Gastrocnemius medialis (tissue), 4 donors: ENCODE data around the gene CBFA2T2. TPM values are rescaled to one million over a fixed set of nuclear protein-coding genes. Genes with fewer than 3 reads are reported as not detected.
"Not testable (repeated sequence)": the region's sequence is repeated elsewhere in the genome, so short reads cannot be mapped to it uniquely, and the experiment has no call there.

Source experiments
- ATAC-seq, 2 donors: fragments of 150-250 bp; one replicate each; pipeline ENCODE4 v1.9.1; 2016
- DNase-seq, 2 donors: peaks; one replicate each; pipeline ENCODE4 v3.0.0-alpha.2; 2019
- H3K27ac ChIP-seq, 4 donors: fragments of 200-600 bp; sonication (generic); 1 replicate in 1 of 4; 2 replicates in 3 of 4; pipeline ENCODE4 v1.5.1; 2016 to 2018; ENCODE audit warnings: mild to moderate bottlenecking in 2 of 4, moderate library complexity in 1 of 4
- H3K27me3 ChIP-seq, 3 donors: fragments of 200-600 bp; sonication (generic) in 2 of 3; 1 replicate in 1 of 3; 2 replicates in 2 of 3; pipeline versions ENCODE4 v1.5.1 to v1.6.0; 2016 to 2019; ENCODE audit warnings: mild to moderate bottlenecking in 1 of 3, moderate library complexity in 1 of 3
- H3K36me3 ChIP-seq, 2 donors: fragments of 200-600 bp; sonication (generic) in 1 of 2; one replicate each; pipeline ENCODE4 v1.5.1; 2017 to 2018
- H3K4me1 ChIP-seq, 2 donors: fragments of 200-600 bp; sonication (generic) in 1 of 2; one replicate each; pipeline ENCODE4 v1.5.1; 2016 to 2017; ENCODE audit warnings: mild to moderate bottlenecking in 2 of 2
- H3K4me3 ChIP-seq, 4 donors: fragments of 200-600 bp; sonication (generic) in 3 of 4; 1 replicate in 1 of 4; 2 replicates in 3 of 4; pipeline ENCODE4 v1.5.1; 2016 to 2019; ENCODE audit warnings: mild to moderate bottlenecking in 2 of 4
- H3K9me3 ChIP-seq, 3 donors: fragments of 200-600 bp; sonication (generic) in 2 of 3; 1 replicate in 1 of 3; 2 replicates in 2 of 3; pipeline ENCODE4 v1.5.1; 2016 to 2019
- CTCF ChIP-seq, 5 experiments: fragments of 450-650 bp in 3 of 5; fragments of 200-600 bp in 2 of 5; sonication (generic) in 2 of 5; IDR thresholded peaks in 4 of 5; conservative IDR thresholded peaks in 1 of 5; 1 replicate in 4 of 5; 2 replicates in 1 of 5; pipeline ENCODE4 v1.5.1; 2016 to 2019; ENCODE audit warnings: antibody characterized with exemption in 5 of 5, mild to moderate bottlenecking in 3 of 5, moderate library complexity in 3 of 5
- POLR2A ChIP-seq, 2 donors: fragments of 450-650 bp; IDR thresholded peaks; one replicate each; pipeline ENCODE4 v1.6.1; 2017; ENCODE audit warnings: antibody characterized with exemption in 2 of 2, mild to moderate bottlenecking in 2 of 2, moderate library complexity in 2 of 2
- in situ Hi-C, 4 donors: fragments of 200-750 bp; cut with MboI; loops; one replicate each; pipeline versions ENCODE4 v1.15.0 to v1.8.0; 2017; ENCODE audit warnings: low sequenced_read_pairs in 4 of 4
- intact Hi-C: fragments of 100-400 bp; cut with DNase I; formaldehyde crosslinking; loops from one replicate; pipeline ENCODE4 v1.15.1; 2023; ENCODE audit warnings: low total_unique reads
- total RNA-seq, 4 donors: library from RNA; depleted of rRNA; stranded (reverse); fragments of >200 nt; gene quantifications; one replicate each; pipeline versions ENCODE4 v1.1.0 to v1.2.3, GENCODE V29; 2016

The CBFA2T2 gene
- total RNA-seq, 4 donors from 2014 or later, result 6.9 to 8.9 (median 7.9) TPM

GRCh38 chr20:33531885-33532284 is 42.0 kb downstream of the CBFA2T2 start:
- no peaks in the 10 kb centered on the region for H3K27me3 ChIP-seq
- H3K27ac ChIP-seq, result no peak overlapping the region
- no peak for DNase-seq
- no peak for ATAC-seq
- intact Hi-C loops, result no loop called here
- no peaks in the 10 kb centered on the region for H3K36me3 ChIP-seq
- TF ChIP-seq POLR2A (IDR thresholded peaks at IDR 0.05), result no peak
- in situ Hi-C loops, result no loop called here
- peaks cover 10 to 25% of the 10 kb centered on the region in 2 donors for H3K4me1 ChIP-seq
- no peak overlapping the region for H3K4me3 ChIP-seq
- no peaks in the 10 kb centered on the region for H3K9me3 ChIP-seq

GRCh38 chr20:33532753-33533459 is 43.0 kb downstream of the CBFA2T2 start:
- TF ChIP-seq POLR2A (IDR thresholded peaks at IDR 0.05) (no peak), CTCF (IDR thresholded peaks at IDR 0.05 in 4 of 5, conservative IDR thresholded peaks at IDR 0.05 in 1 of 5) (no peak)
- no peak for DNase-seq
- peaks cover 10 to 24% of the 10 kb centered on the region in 2 donors for H3K4me1 ChIP-seq
- in situ Hi-C loops, result no loop called here
- no peak overlapping the region for H3K27ac ChIP-seq
- H3K4me3 ChIP-seq, result no peak overlapping the region
- H3K9me3 ChIP-seq, result no peaks in the 10 kb centered on the region
- intact Hi-C loops, result no loop called here
- H3K27me3 ChIP-seq, result no peaks in the 10 kb centered on the region
- no peaks in the 10 kb centered on the region for H3K36me3 ChIP-seq
- no peak for ATAC-seq

GRCh38 chr20:33535717-33536116 is 45.8 kb downstream of the CBFA2T2 start:
- H3K27me3 ChIP-seq, DNase-seq, ATAC-seq, H3K9me3 ChIP-seq, H3K4me3 ChIP-seq, in situ Hi-C loops, H3K36me3 ChIP-seq, H3K27ac ChIP-seq, intact Hi-C loops: not testable (repeated sequence)
- H3K4me1 ChIP-seq, result peaks cover 17 to 34% of the 10 kb centered on the region in 2 donors

- Histone ChIP-seq H3K4me1 (peaks cover 9 to 18% of the 10 kb centered on the region in 2 donors), H3K36me3 (no peaks in the 10 kb centered on the region), H3K4me3 (no peak overlapping the region), H3K27me3 (no peaks in the 10 kb centered on the region), H3K27ac (no peak overlapping the region), H3K9me3 (no peaks in the 10 kb centered on the region)
- in situ Hi-C loops, result no loop called here
- ATAC-seq, result no peak
- TF ChIP-seq POLR2A (IDR thresholded peaks at IDR 0.05), result no peak
- TF ChIP-seq CTCF (IDR thresholded peaks at IDR 0.05 in 4 of 5, conservative IDR thresholded peaks at IDR 0.05 in 1 of 5), result no peak
- DNase-seq, result no peak
- intact Hi-C loops, result no loop called here
Observed at GRCh38 chr20:33537608-33538007, 47.7 kb downstream of the CBFA2T2 start.

- no peak for ATAC-seq
- intact Hi-C loops, result no loop called here
Observed at GRCh38 chr20:33539129-33539528, 49.2 kb downstream of the CBFA2T2 start.

More at GRCh38 chr20:33539129-33539528, 49.2 kb downstream of the CBFA2T2 start:
- TF ChIP-seq POLR2A (IDR thresholded peaks at IDR 0.05), result no peak
- TF ChIP-seq CTCF (IDR thresholded peaks at IDR 0.05 in 4 of 5, conservative IDR thresholded peaks at IDR 0.05 in 1 of 5), result no peak
- in situ Hi-C loops, result no loop called here
- Histone ChIP-seq H3K36me3 (no peaks in the 10 kb centered on the region), H3K4me3 (no peak overlapping the region), H3K4me1 (peaks cover 7 to 12% of the 10 kb centered on the region in 2 donors), H3K27me3 (no peaks in the 10 kb centered on the region), H3K9me3 (no peaks in the 10 kb centered on the region), H3K27ac (no peak overlapping the region)
- DNase-seq, result no peak
